Natural killer cell (primary cell): Measurements from ENCODE around the gene ERP27. TPM values are rescaled to one million over a fixed set of nuclear protein-coding genes. Genes with fewer than 3 reads are reported as not detected.

Source experiments
- ATAC-seq, 3 donors: fragments of 150-1000 bp in 2 of 3; fragments of 200-7000 bp in 1 of 3; cut with Tn5 transposase; 1 replicate in 1 of 3; 2 replicates in 2 of 3; pipeline ENCODE4 v1.10.0; 2021; ENCODE audit warnings: mild to moderate bottlenecking in 2 of 3, moderate library complexity in 2 of 3
- DNase-seq, 2 donors: peaks; one replicate each; pipeline versions ENCODE4 v3.0.0 to v3.0.0-alpha.2; 2013 to 2021; ENCODE audit warnings: mixed read lengths in 1 of 2
- H3K27ac ChIP-seq: one replicate; pipeline ENCODE4 v1.5.1; 2013; ENCODE audit warnings: mild to moderate bottlenecking, low read length
- H3K27me3 ChIP-seq: one replicate; pipeline ENCODE4 v1.6.1; 2013; ENCODE audit warnings: low read length; ENCODE audit not compliant: control insufficient read depth, insufficient read depth
- H3K36me3 ChIP-seq: one replicate; pipeline ENCODE4 v1.6.1; 2013; ENCODE audit warnings: low read length; ENCODE audit not compliant: control insufficient read depth, insufficient read depth
- H3K4me1 ChIP-seq: one replicate; pipeline ENCODE4 v1.6.1; 2013; ENCODE audit warnings: low read length; ENCODE audit not compliant: control insufficient read depth, insufficient read depth
- H3K4me3 ChIP-seq: one replicate; pipeline ENCODE4 v1.5.1; 2013; ENCODE audit warnings: low read length
- H3K9me3 ChIP-seq: one replicate; pipeline ENCODE4 v1.6.1; 2013; ENCODE audit warnings: low read length; ENCODE audit not compliant: control insufficient read depth, insufficient read depth
- H3K27ac Mint-ChIP-seq, 2 donors: one replicate each; pipeline ENCODE4 v1.8.0; 2022; ENCODE audit warnings: mild to moderate bottlenecking in 2 of 2, mixed read lengths in 2 of 2, moderate library complexity in 1 of 2
- H3K27me3 Mint-ChIP-seq, 2 donors: one replicate each; pipeline ENCODE4 v1.8.0; 2022; ENCODE audit warnings: low read depth in 2 of 2, mixed read lengths in 2 of 2
- H3K36me3 Mint-ChIP-seq: one replicate; pipeline ENCODE4 v1.8.0; 2022; ENCODE audit warnings: mixed read lengths
- H3K4me1 Mint-ChIP-seq, 2 donors: one replicate each; pipeline ENCODE4 v1.8.0; 2022; ENCODE audit warnings: mixed read lengths in 2 of 2
- H3K4me3 Mint-ChIP-seq: one replicate; pipeline ENCODE4 v1.8.0; 2022; ENCODE audit warnings: mild to moderate bottlenecking, moderate library complexity, mixed read lengths
- H3K9me3 Mint-ChIP-seq, 2 donors: one replicate each; pipeline ENCODE4 v1.8.0; 2022; ENCODE audit warnings: mixed read lengths in 2 of 2
- CTCF ChIP-seq: fragments of 200-600 bp; IDR thresholded peaks from one replicate; pipeline ENCODE4 v1.8.0; 2022; ENCODE audit warnings: antibody characterized with exemption
- WGBS: methylation state at CpG from one replicate; pipeline ENCODE4 v1.1.7; 2013; ENCODE audit warnings: missing lambda C conversion rate; ENCODE audit not compliant: insufficient coverage; 5-methylcytosine and 5-hydroxymethylcytosine counted together
- intact Hi-C: fragments of 100-400 bp; cut with micrococcal nuclease; formaldehyde crosslinking; loops from one replicate; pipeline ENCODE4 v1.14.2; 2022
- total RNA-seq, 4 donors: library from RNA; stranded (reverse); fragments of 120-200 nt in 1 of 4; gene quantifications; one replicate each; pipeline versions ENCODE4 v1.2.3 to v1.2.4, GENCODE V29; 2013 to 2022

The ERP27 gene
- total RNA-seq, 3 donors from 2014 or later (not counting 1 experiment from before 2014, with no cell fraction given) = 9.8 to 15.2 (median 12.3) TPM

- H3K4me1 Mint-ChIP-seq = peaks cover 0 to 9% of the 10 kb centered on the region in 2 donors
- Histone ChIP-seq H3K4me1 (no peaks in the 10 kb centered on the region), H3K36me3 (no peaks in the 10 kb centered on the region), H3K9me3 (no peaks in the 10 kb centered on the region), H3K27me3 (no peaks in the 10 kb centered on the region), H3K27ac (no peak overlapping the region), H3K4me3 (no peak overlapping the region)
- ATAC-seq (no peak), DNase-seq (no peak)
- H3K27me3 Mint-ChIP-seq = no peaks in the 10 kb centered on the region
- intact Hi-C loops = no loop called here
- no peak overlapping the region for H3K4me3 Mint-ChIP-seq
- TF ChIP-seq CTCF = no peak
- no peak overlapping the region for H3K27ac Mint-ChIP-seq
- H3K9me3 Mint-ChIP-seq = no peaks in the 10 kb centered on the region
- H3K36me3 Mint-ChIP-seq = no peaks in the 10 kb centered on the region
- WGBS = 90% methylated on average over 4 of the region's 5 CpGs
Observed at GRCh38 chr12:14900521-14901227, 37.7 kb downstream of the ERP27 start.

DNA sequence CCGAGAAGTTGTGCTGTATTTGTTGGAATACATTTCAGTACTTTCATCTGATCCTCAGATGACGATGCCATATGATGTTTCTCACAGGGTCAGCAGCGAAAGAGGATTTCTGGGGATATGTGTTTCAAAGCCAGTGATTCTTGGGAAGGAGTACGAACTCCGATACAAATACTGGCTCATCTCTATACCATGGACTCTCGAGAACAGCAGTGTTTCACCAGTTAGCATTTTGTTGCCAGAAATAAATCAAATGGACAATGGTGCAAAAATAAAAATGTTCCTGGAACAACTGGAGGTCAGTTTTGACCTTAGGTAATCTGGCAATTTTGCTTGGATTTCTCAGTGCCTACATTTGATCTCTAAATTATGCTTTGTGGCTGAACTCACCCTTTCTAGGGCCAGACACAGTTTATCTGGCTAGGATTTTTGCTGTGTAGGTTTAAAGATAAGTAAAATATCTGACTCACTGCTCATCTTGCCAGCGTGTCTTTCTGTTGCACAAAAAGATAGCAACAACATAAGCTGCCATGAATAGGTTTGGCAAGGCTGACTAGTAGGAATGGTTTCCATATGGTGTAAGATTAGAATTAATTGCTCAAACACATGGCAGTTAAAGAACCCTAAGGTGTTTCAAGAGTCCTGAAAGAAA is 41.7 kb downstream of the ERP27 start:
- no peak overlapping the region for H3K27ac Mint-ChIP-seq
- no peak overlapping the region for H3K4me3 Mint-ChIP-seq
- no peaks in the 10 kb centered on the region for H3K4me1 Mint-ChIP-seq
- Histone ChIP-seq H3K4me3 (no peak overlapping the region), H3K36me3 (no peaks in the 10 kb centered on the region), H3K27ac (no peak overlapping the region), H3K27me3 (no peaks in the 10 kb centered on the region), H3K9me3 (no peaks in the 10 kb centered on the region), H3K4me1 (no peaks in the 10 kb centered on the region)
- no peaks in the 10 kb centered on the region for H3K36me3 Mint-ChIP-seq
- WGBS = 94% methylated on average over 7 of the region's 7 CpGs
- ATAC-seq (no peak), DNase-seq (no peak)
- TF ChIP-seq CTCF = no peak
- no peaks in the 10 kb centered on the region for H3K9me3 Mint-ChIP-seq
- intact Hi-C loops = no loop called here
- peaks cover 4 to 6% of the 10 kb centered on the region in 2 donors for H3K27me3 Mint-ChIP-seq

DNA sequence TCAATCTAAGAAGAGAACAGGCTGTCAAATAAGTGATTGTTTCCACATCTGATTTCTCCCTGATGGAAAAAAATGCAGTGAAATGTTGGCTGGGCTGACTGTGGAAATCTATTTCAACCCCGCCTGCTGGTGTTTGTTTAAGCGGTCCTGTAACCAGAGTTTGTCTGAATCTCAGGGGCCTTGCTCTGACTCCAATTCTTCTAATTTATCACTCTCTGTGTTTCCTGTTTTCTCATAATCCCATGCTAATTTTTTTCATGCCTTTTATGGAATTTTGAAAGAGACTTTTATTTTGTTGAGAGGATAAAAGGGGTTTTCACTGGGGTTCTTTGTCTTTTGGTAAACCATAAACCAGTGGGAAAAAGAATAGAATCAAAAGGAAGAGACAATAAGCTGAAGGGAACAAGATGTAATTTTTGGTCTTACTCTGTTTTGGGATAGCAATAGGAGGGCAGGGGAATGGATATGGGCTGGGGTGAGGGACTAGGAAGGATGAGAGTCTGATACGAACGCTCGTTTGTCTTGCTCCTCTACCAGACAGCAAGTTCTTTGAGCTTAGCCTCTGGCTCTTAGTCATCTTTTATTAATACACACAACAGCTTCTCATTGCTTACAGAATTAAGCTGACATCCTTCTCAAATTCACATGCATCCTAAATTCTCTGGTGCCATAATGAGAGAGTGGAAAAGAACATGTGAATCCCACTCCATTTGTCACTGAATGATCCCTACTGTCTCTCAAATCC is 44.7 kb downstream of the ERP27 start:
- no peak for DNase-seq
- intact Hi-C loops = no loop called here
- Histone ChIP-seq H3K4me3 (no peak overlapping the region), H3K9me3 (no peaks in the 10 kb centered on the region), H3K27me3 (no peaks in the 10 kb centered on the region), H3K36me3 (no peaks in the 10 kb centered on the region), H3K27ac (no peak overlapping the region), H3K4me1 (no peaks in the 10 kb centered on the region)
- WGBS = 100% methylated on average over 2 of the region's 5 CpGs
- H3K27ac Mint-ChIP-seq = no peak overlapping the region
- TF ChIP-seq CTCF = no peak
- ATAC-seq = no peak
- H3K4me1 Mint-ChIP-seq = no peaks in the 10 kb centered on the region
- H3K36me3 Mint-ChIP-seq = no peaks in the 10 kb centered on the region
- H3K27me3 Mint-ChIP-seq = peaks cover 9 to 17% of the 10 kb centered on the region in 2 donors
- no peak overlapping the region for H3K4me3 Mint-ChIP-seq
- no peaks in the 10 kb centered on the region for H3K9me3 Mint-ChIP-seq
